Activated CD4-positive, alpha-beta memory T cell treated with anti-CD3 and anti-CD28 coated beads for 36 hours (primary cell): ENCODE results near the gene POTEC. TPM values are rescaled to one million over a fixed set of nuclear protein-coding genes. Genes with fewer than 3 reads are reported as not detected.
"Not testable (repeated sequence)": the region's sequence is repeated elsewhere in the genome, so short reads cannot be mapped to it uniquely, and the experiment has no call there.

Experiments used
- CTCF ChIA-PET: fragments of 350-600 bp; sonication (Branson Sonifier 250); formaldehyde crosslinking; loops from one replicate; lab custom pipeline; 2021; ENCODE audit warnings: antibody characterized with exemption, inconsistent platforms; lab: Charles Lee
- POLR2A ChIA-PET: fragments of 350-600 bp; sonication (Branson Sonifier 250); formaldehyde crosslinking; loops from one replicate; lab custom pipeline; 2021; ENCODE audit warnings: antibody characterized with exemption; lab: Charles Lee
- DNase-seq: peaks from one replicate; pipeline ENCODE4 v3.0.0-alpha.2; 2020
- H3K27ac Mint-ChIP-seq: one replicate; pipeline ENCODE4 v1.8.0; 2021; ENCODE audit warnings: mixed read lengths
- H3K27me3 Mint-ChIP-seq: one replicate; pipeline ENCODE4 v1.8.0; 2021; ENCODE audit warnings: mixed read lengths
- H3K36me3 Mint-ChIP-seq: one replicate; pipeline ENCODE4 v1.8.0; 2021; ENCODE audit warnings: mixed read lengths
- H3K4me1 Mint-ChIP-seq: one replicate; pipeline ENCODE4 v1.8.0; 2021; ENCODE audit warnings: low read depth, mixed read lengths
- H3K4me3 Mint-ChIP-seq: one replicate; pipeline ENCODE4 v1.8.0; 2021; ENCODE audit warnings: mild to moderate bottlenecking, mixed read lengths
- H3K9me3 Mint-ChIP-seq: one replicate; pipeline ENCODE4 v1.8.0; 2021; ENCODE audit warnings: mixed read lengths
- intact Hi-C: fragments of 100-400 bp; cut with micrococcal nuclease; formaldehyde crosslinking; loops from one replicate; pipeline ENCODE4 v1.15.1; 2023
- total RNA-seq, 2 experiments: library from RNA; stranded (reverse); gene quantifications; one replicate each; pipeline ENCODE4 v1.2.3, GENCODE V29; 2021

The POTEC gene
- total RNA-seq, 2 experiments from 2014 or later: not detected

GRCh38 chr18:14474007-14474720 lies 69.2 kb downstream of the POTEC start:
- H3K4me1 Mint-ChIP-seq, POLR2A ChIA-PET, H3K36me3 Mint-ChIP-seq, CTCF ChIA-PET, intact Hi-C loops, DNase-seq, H3K27ac Mint-ChIP-seq, H3K9me3 Mint-ChIP-seq, H3K27me3 Mint-ChIP-seq, H3K4me3 Mint-ChIP-seq: not testable (repeated sequence)

GRCh38 chr18:14473250-14474006 lies 70.0 kb downstream of the POTEC start:
- H3K4me1 Mint-ChIP-seq, H3K4me3 Mint-ChIP-seq, H3K36me3 Mint-ChIP-seq, CTCF ChIA-PET, H3K27ac Mint-ChIP-seq, H3K27me3 Mint-ChIP-seq, POLR2A ChIA-PET, H3K9me3 Mint-ChIP-seq, DNase-seq, intact Hi-C loops: not testable (repeated sequence)

GRCh38 chr18:14471286-14471685 lies 72.1 kb downstream of the POTEC start:
- H3K4me3 Mint-ChIP-seq, H3K36me3 Mint-ChIP-seq, H3K27me3 Mint-ChIP-seq, CTCF ChIA-PET, intact Hi-C loops, POLR2A ChIA-PET, H3K9me3 Mint-ChIP-seq, H3K27ac Mint-ChIP-seq, DNase-seq, H3K4me1 Mint-ChIP-seq: not testable (repeated sequence)

- H3K9me3 Mint-ChIP-seq, DNase-seq, POLR2A ChIA-PET, H3K4me3 Mint-ChIP-seq, H3K36me3 Mint-ChIP-seq, CTCF ChIA-PET, intact Hi-C loops, H3K4me1 Mint-ChIP-seq, H3K27me3 Mint-ChIP-seq, H3K27ac Mint-ChIP-seq: not testable (repeated sequence)
These were observed 73.0 kb downstream of the POTEC start for GRCh38 chr18:14470446-14470845.

GRCh38 chr18:14470046-14470445 lies 73.4 kb downstream of the POTEC start:
- H3K4me3 Mint-ChIP-seq, CTCF ChIA-PET: not testable (repeated sequence)

GRCh38 chr18:14465989-14466388 lies 77.4 kb downstream of the POTEC start:
- H3K36me3 Mint-ChIP-seq, CTCF ChIA-PET, POLR2A ChIA-PET, intact Hi-C loops, DNase-seq, H3K27me3 Mint-ChIP-seq, H3K27ac Mint-ChIP-seq, H3K9me3 Mint-ChIP-seq, H3K4me3 Mint-ChIP-seq, H3K4me1 Mint-ChIP-seq: not testable (repeated sequence)

More at GRCh38 chr18:14470046-14470445, 73.4 kb downstream of the POTEC start:
- H3K27ac Mint-ChIP-seq, H3K4me1 Mint-ChIP-seq, H3K9me3 Mint-ChIP-seq, H3K36me3 Mint-ChIP-seq, POLR2A ChIA-PET, DNase-seq, H3K27me3 Mint-ChIP-seq, intact Hi-C loops: not testable (repeated sequence)

Other genes with a start within 250 kb of the POTEC start
- not detected for gene ANKRD30B, start 204.6 kb upstream of the POTEC start, total RNA-seq